GM12878 (cell line): ENCODE results near the gene VTA1.

Experiments used
- BHLHE40 ChIP-seq, 2 experiments: fragments of 450-650 bp in 1 of 2; IDR thresholded peaks; 2 replicates each; pipeline ENCODE4 v1.6.1; 2011 to 2017; ENCODE audit warnings: low read depth in 2 of 2, borderline replicate concordance in 1 of 2, improper control_type of control experiment in 1 of 2, low read length in 1 of 2, mild to moderate bottlenecking in 1 of 2
- BRCA1 ChIP-seq: IDR thresholded peaks from 2 replicates; pipeline ENCODE4 v1.6.1; 2011; ENCODE audit warnings: low read depth, low read length, improper control_type of control experiment
- CHD2 ChIP-seq: IDR thresholded peaks from 2 replicates; pipeline ENCODE4 v1.6.1; 2011; ENCODE audit warnings: low read depth, low read length, improper control_type of control experiment, borderline replicate concordance
- CTCF ChIP-seq, 3 experiments: IDR thresholded peaks in 2 of 3; conservative IDR thresholded peaks in 1 of 3; 2 replicates each; pipeline ENCODE4 v1.5.1; 2011; ENCODE audit warnings: low read depth in 3 of 3, low read length in 3 of 3, mild to moderate bottlenecking in 3 of 3, control low read depth in 2 of 3, moderate library complexity in 2 of 3, inconsistent platforms in 1 of 3, mixed read lengths in 1 of 3; ENCODE audit not compliant: control insufficient read depth in 2 of 3, insufficient read depth in 1 of 3; ENCODE audit errors: extremely low read depth in 1 of 3
- EP300 ChIP-seq, 2 experiments: fragments of 150-350 bp in 1 of 2; IDR thresholded peaks; 2 replicates each; pipeline ENCODE4 v1.6.1; 2011 to 2012; ENCODE audit warnings: low read depth in 2 of 2, low read length in 2 of 2, borderline replicate concordance in 1 of 2, improper control_type of control experiment in 1 of 2, inconsistent platforms in 1 of 2; ENCODE audit not compliant: control insufficient read depth in 1 of 2
- MTA3 ChIP-seq: IDR thresholded peaks from 2 replicates; pipeline ENCODE4 v1.6.1; 2012; ENCODE audit warnings: low read length, inconsistent platforms, borderline replicate concordance
- MYC ChIP-seq: IDR thresholded peaks from 2 replicates; pipeline ENCODE4 v1.6.1; 2011; ENCODE audit warnings: mild to moderate bottlenecking, low read length, moderate library complexity, inconsistent platforms; ENCODE audit not compliant: insufficient read depth, insufficient replicate concordance, insufficient read length, severe bottlenecking
- RELA ChIP-seq: fragments of 450-650 bp; IDR thresholded peaks from 2 replicates; pipeline ENCODE4 v1.8.0; 2014; ENCODE audit warnings: borderline replicate concordance; ENCODE audit not compliant: partially characterized antibody
- SMARCA5 ChIP-seq: fragments of 450-650 bp; IDR thresholded peaks from 2 replicates; pipeline ENCODE4 v1.6.1; 2017; ENCODE audit warnings: mild to moderate bottlenecking
- SP1 ChIP-seq: IDR thresholded peaks from one replicate; pipeline ENCODE4 v1.6.1; 2011; ENCODE audit warnings: low read depth, low read length
- SRF ChIP-seq, 2 experiments: IDR thresholded peaks; 2 replicates each; pipeline ENCODE4 v1.6.1; 2011; ENCODE audit warnings: low read depth in 2 of 2, low read length in 2 of 2, mild to moderate bottlenecking in 1 of 2, moderate library complexity in 1 of 2
- TF ChIP-seq, protein P1 (sequence below): IDR thresholded peaks from 2 replicates; pipeline ENCODE4 v1.6.1; 2011; ENCODE audit warnings: mild to moderate bottlenecking, low read depth, low read length, moderate library complexity; ENCODE audit not compliant: insufficient replicate concordance

- no peak for TF ChIP-seq SMARCA5
- TF ChIP-seq CTCF (IDR thresholded peaks at IDR 0.05 in 2 of 3, conservative IDR thresholded peaks at IDR 0.05 in 1 of 3; ENCODE audit: control insufficient read depth in 2 of 3, extremely low read depth in 1 of 3, insufficient read depth in 1 of 3, low read depth in 3 of 3, low read length in 3 of 3), result no peak
- TF ChIP-seq SP1, result no peak
- TF ChIP-seq CHD2, result no peak
- no peak for TF ChIP-seq EP300 (IDR thresholded peaks at IDR 0.05; ENCODE audit: borderline replicate concordance in 1 of 2, control insufficient read depth in 1 of 2, low read depth in 2 of 2, low read length in 2 of 2)
- TF ChIP-seq MTA3, result no peak
- TF ChIP-seq RELA, result no peak
- no peak for TF ChIP-seq SRF (IDR thresholded peaks at IDR 0.05; ENCODE audit: low read depth in 2 of 2, low read length in 2 of 2)
- no peak for TF ChIP-seq BRCA1
- TF ChIP-seq, protein P1, sequence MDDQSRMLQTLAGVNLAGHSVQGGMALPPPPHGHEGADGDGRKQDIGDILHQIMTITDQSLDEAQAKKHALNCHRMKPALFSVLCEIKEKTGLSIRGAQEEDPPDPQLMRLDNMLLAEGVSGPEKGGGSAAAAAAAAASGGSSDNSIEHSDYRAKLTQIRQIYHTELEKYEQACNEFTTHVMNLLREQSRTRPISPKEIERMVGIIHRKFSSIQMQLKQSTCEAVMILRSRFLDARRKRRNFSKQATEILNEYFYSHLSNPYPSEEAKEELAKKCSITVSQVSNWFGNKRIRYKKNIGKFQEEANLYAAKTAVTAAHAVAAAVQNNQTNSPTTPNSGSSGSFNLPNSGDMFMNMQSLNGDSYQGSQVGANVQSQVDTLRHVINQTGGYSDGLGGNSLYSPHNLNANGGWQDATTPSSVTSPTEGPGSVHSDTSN, result no peak
- TF ChIP-seq BHLHE40 (IDR thresholded peaks at IDR 0.05; ENCODE audit: borderline replicate concordance in 1 of 2, low read depth in 2 of 2, low read length in 1 of 2), result no peak
- no peak for TF ChIP-seq MYC
Measured at GRCh38 chr6:142271476-142271875, 124.4 kb downstream of the VTA1 start.
